Spleen (tissue), 7 donors: ENCODE results near the gene TOMM5.

Experiments
- CTCF ChIP-seq, 11 experiments: fragments of 200-600 bp in 7 of 11; fragments of 450-650 bp in 4 of 11; sonication (generic) in 4 of 11; IDR thresholded peaks in 8 of 11; conservative IDR thresholded peaks in 3 of 11; 1 replicate in 7 of 11; 2 replicates in 4 of 11; pipeline versions ENCODE4 v1.4.0 to v1.8.0; 2016 to 2021; ENCODE audit warnings: antibody characterized with exemption in 11 of 11, inconsistent platforms in 4 of 11, mild to moderate bottlenecking in 1 of 11
- POLR2A ChIP-seq, 3 donors: fragments of 450-650 bp; IDR thresholded peaks; one replicate each; pipeline ENCODE4 v1.5.1; 2017; ENCODE audit warnings: antibody characterized with exemption in 3 of 3, mild to moderate bottlenecking in 1 of 3
- POLR2AphosphoS5 ChIP-seq, 3 donors: sonication (generic); formaldehyde crosslinking; IDR thresholded peaks; one replicate each; pipeline ENCODE4 v1.5.1; 2017; ENCODE audit warnings: antibody characterized with exemption in 3 of 3
- donor health status: DM: no; HTN: no; CAD: no; lungs with moderate emphysema.
- donor health status: DM: no; HTN: no; CAD: no.
- donor health status: DM: no; HTN: no; CAD: no.

GRCh38 chr9:37622462-37622861 lies 30.1 kb upstream of the TOMM5 start:
- TF ChIP-seq POLR2A (IDR thresholded peaks at IDR 0.05), result no peak
- no peak for TF ChIP-seq CTCF (IDR thresholded peaks at IDR 0.05 in 8 of 11, conservative IDR thresholded peaks at IDR 0.05 in 3 of 11)
- TF ChIP-seq POLR2AphosphoS5 (IDR thresholded peaks at IDR 0.05), result no peak
